ENCODE results near the gene SCN1B. TPM values are rescaled to one million over a fixed set of nuclear protein-coding genes. Genes with fewer than 3 reads are reported as not detected.

SCN1B gene
- total RNA-seq, 1 donor: 4.7 TPM

DNA sequence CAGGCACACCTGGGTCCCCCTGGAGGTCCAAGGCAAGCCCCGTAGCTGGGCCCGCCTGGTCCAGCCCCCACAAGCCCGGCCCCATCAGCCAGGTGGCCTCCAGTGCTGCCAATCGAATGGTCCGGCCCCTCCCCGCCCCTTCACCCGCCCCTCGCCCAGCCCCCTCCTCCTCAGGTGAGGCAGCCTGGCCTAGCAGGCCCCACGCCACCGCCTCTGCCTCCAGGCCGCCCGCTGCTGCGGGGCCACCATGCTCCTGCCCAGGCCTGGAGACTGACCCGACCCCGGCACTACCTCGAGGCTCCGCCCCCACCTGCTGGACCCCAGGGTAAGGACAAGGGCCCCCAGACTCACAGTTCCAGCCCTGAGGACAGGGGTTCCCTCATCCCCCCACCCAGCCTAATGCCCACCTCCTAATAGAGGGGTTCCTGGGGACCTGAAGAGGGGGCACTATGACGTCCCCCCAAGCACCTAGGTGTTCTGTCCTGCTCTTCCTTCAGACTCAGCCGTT lies 11.3 kb downstream of the SCN1B start, which contains the start of gene HPN:
TSS of gene HPN (plus strand) at position 174 of the 508 bp plus-strand sequence. CDS start 786 bp downstream, outside the sequence.
- Histone ChIP-seq H3K4me2 (ENCODE audit: insufficient read depth, low read length) (peak within 1 kb of the TSS; percentile 64), H3K36me3 (ENCODE audit: insufficient read depth, low read length) (no peaks in the 10 kb centered on the region), H3K4me3 (ENCODE audit: insufficient read depth, low read length) (no peak within 1 kb of the TSS), H3K79me2 (ENCODE audit: insufficient read depth, low read length) (no peaks in the 10 kb centered on the region), H3K27ac (ENCODE audit: low read depth, low read length) (no peak within 1 kb of the TSS), H2AFZ (ENCODE audit: low read length) (no peak within 1 kb of the TSS), H3K4me1 (ENCODE audit: insufficient read depth, low read length) (peaks cover 8% of the 10 kb centered on the region), H4K20me1 (ENCODE audit: insufficient read depth, low read length) (no peaks in the 10 kb centered on the region), H3K27me3 (ENCODE audit: insufficient read depth, low read length) (no peaks in the 10 kb centered on the region), H3K9me3 (ENCODE audit: low read depth, low read length) (no peaks in the 10 kb centered on the region)
- no peak for DNase-seq (ENCODE audit: insufficient read length, low spot score, missing footprints)
- TF ChIP-seq, protein P1, sequence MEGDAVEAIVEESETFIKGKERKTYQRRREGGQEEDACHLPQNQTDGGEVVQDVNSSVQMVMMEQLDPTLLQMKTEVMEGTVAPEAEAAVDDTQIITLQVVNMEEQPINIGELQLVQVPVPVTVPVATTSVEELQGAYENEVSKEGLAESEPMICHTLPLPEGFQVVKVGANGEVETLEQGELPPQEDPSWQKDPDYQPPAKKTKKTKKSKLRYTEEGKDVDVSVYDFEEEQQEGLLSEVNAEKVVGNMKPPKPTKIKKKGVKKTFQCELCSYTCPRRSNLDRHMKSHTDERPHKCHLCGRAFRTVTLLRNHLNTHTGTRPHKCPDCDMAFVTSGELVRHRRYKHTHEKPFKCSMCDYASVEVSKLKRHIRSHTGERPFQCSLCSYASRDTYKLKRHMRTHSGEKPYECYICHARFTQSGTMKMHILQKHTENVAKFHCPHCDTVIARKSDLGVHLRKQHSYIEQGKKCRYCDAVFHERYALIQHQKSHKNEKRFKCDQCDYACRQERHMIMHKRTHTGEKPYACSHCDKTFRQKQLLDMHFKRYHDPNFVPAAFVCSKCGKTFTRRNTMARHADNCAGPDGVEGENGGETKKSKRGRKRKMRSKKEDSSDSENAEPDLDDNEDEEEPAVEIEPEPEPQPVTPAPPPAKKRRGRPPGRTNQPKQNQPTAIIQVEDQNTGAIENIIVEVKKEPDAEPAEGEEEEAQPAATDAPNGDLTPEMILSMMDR (IDR thresholded peaks at IDR 0.05; ENCODE audit: extremely low read depth, low read depth, low read length): no peak

DNA sequence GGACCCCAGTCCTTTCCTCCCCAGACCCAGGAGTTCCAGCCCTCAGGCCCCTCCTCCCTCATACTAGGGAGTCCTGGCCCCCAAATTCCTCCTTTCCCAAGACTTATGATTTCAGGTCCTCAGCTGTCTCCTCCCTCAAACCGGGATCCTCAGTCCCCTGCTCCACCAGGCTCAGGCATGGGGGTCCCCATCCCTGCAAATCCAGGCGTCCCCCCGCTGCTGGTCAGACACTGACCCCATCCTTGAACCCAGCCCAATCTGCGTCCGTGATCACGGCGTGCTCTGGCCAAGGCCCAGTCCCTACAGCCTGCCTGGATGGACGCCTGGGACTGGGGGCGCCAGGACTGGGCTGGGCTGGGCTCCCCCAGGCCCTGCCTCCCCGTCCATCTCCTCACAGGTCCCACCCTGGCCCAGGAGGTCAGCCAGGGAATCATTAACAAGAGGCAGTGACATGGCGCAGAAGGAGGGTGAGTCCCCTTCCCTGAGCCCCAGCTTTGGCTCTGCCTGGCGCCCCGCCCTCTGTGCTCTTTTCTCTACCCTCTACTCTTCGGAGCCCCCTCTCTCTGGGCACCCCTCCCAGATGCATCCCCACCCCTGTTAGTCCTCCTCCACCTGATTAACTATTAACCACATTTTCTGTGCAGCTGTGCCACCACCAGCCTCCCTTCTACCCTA lies 11.9 kb downstream of the SCN1B start:
- DNase-seq (ENCODE audit: insufficient read length, low spot score, missing footprints): no peak
- Histone ChIP-seq H3K27me3 (ENCODE audit: insufficient read depth, low read length) (no peaks in the 10 kb centered on the region), H2AFZ (ENCODE audit: low read length) (no peak overlapping the region), H3K36me3 (ENCODE audit: insufficient read depth, low read length) (no peaks in the 10 kb centered on the region), H3K9me3 (ENCODE audit: low read depth, low read length) (no peaks in the 10 kb centered on the region), H4K20me1 (ENCODE audit: insufficient read depth, low read length) (no peaks in the 10 kb centered on the region), H3K4me1 (ENCODE audit: insufficient read depth, low read length) (peaks cover 8% of the 10 kb centered on the region), H3K4me3 (ENCODE audit: insufficient read depth, low read length) (no peak overlapping the region), H3K79me2 (ENCODE audit: insufficient read depth, low read length) (no peaks in the 10 kb centered on the region), H3K4me2 (ENCODE audit: insufficient read depth, low read length) (no peak overlapping the region), H3K27ac (ENCODE audit: low read depth, low read length) (no peak overlapping the region)
- TF ChIP-seq, protein P1 (IDR thresholded peaks at IDR 0.05; ENCODE audit: extremely low read depth, low read depth, low read length): no peak

DNA sequence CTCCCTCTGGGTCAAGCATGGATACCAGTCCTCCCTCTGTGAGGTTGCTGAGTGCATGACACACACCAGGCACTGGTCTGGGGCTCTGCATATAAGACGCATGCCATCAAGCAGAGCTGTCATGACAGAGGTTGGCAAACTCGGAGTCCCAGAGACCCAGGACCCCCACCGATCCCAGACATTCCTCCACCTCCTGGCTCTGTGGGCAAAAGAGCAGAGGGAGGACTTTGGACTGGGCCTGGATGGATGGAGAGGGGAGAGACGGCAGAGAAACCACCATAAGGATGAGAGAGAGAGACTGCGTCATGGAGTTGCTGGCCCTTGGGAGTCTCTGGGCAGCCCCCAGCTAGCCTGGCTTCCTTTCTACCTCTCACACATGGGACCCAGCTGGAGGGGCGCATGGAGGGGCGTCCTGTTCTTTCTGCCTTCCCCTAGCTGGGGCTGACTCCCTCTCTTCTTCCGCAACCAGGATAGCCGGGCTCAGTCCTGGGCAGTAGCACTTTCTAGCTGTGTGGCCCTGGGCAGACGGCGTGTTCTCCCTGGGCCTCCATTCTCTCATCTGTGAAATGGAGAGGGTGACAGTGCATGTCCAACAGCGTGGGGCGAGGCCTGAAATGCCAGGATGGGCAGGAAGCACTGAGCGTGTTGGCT lies 12.8 kb downstream of the SCN1B start:
- no peak overlapping the region for H3K4me3 ChIP-seq (ENCODE audit: insufficient read depth, low read length)
- no peaks in the 10 kb centered on the region for H3K36me3 ChIP-seq (ENCODE audit: insufficient read depth, low read length)
- H3K4me2 ChIP-seq (ENCODE audit: insufficient read depth, low read length): no peak overlapping the region
- H3K4me1 ChIP-seq (ENCODE audit: insufficient read depth, low read length): peaks cover 8% of the 10 kb centered on the region
- no peak overlapping the region for H2AFZ ChIP-seq (ENCODE audit: low read length)
- no peaks in the 10 kb centered on the region for H3K9me3 ChIP-seq (ENCODE audit: low read depth, low read length)
- DNase-seq (ENCODE audit: insufficient read length, low spot score, missing footprints): no peak
- H3K27me3 ChIP-seq (ENCODE audit: insufficient read depth, low read length): no peaks in the 10 kb centered on the region
- H4K20me1 ChIP-seq (ENCODE audit: insufficient read depth, low read length): no peaks in the 10 kb centered on the region
- TF ChIP-seq, protein P1 (IDR thresholded peaks at IDR 0.05; ENCODE audit: extremely low read depth, low read depth, low read length): no peak
- H3K27ac ChIP-seq (ENCODE audit: low read depth, low read length): no peak overlapping the region
- H3K79me2 ChIP-seq (ENCODE audit: insufficient read depth, low read length): no peaks in the 10 kb centered on the region

DNA sequence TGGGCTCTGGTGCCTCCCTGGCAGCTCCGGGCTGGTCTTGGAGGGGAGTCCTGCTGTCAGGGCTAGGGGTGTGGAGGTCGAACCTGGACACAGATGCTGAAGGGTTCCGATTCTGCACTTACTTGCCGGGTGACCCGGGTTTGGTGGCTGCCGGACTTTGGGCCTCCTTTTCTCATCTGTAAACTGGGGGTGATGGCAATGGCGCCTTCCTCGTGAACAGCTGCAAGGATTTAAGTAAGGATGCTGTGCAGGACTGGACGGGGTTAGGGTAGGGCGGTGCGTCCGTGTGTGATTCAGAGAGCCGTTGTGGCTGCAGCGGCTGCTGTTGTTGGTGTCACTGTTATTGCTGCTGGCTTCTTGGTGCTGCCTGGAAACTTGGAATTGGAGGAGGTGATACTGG lies 13.6 kb downstream of the SCN1B start:
- TF ChIP-seq, protein P1 (IDR thresholded peaks at IDR 0.05; ENCODE audit: extremely low read depth, low read depth, low read length): no peak
- Histone ChIP-seq H3K27me3 (ENCODE audit: insufficient read depth, low read length) (no peaks in the 10 kb centered on the region), H3K9me3 (ENCODE audit: low read depth, low read length) (no peaks in the 10 kb centered on the region), H4K20me1 (ENCODE audit: insufficient read depth, low read length) (no peaks in the 10 kb centered on the region), H2AFZ (ENCODE audit: low read length) (no peak overlapping the region), H3K4me2 (ENCODE audit: insufficient read depth, low read length) (no peak overlapping the region), H3K27ac (ENCODE audit: low read depth, low read length) (no peak overlapping the region), H3K4me3 (ENCODE audit: insufficient read depth, low read length) (no peak overlapping the region), H3K36me3 (ENCODE audit: insufficient read depth, low read length) (no peaks in the 10 kb centered on the region), H3K4me1 (ENCODE audit: insufficient read depth, low read length) (peaks cover 8% of the 10 kb centered on the region), H3K79me2 (ENCODE audit: insufficient read depth, low read length) (no peaks in the 10 kb centered on the region)
- no peak for DNase-seq (ENCODE audit: insufficient read length, low spot score, missing footprints)

Measured in osteoblast (primary cell).